HG03095 (cell line): Measurements from ENCODE around the gene CPT2.

Experiments
- ATAC-seq: cut with Tn5 transposase; IDR thresholded peaks from one replicate; pipeline ENCODE4 v1.9.1; 2021; ENCODE audit warnings: moderate library complexity; ENCODE audit not compliant: unreplicated experiment

CPT2 gene

GRCh38 chr1:53196485-53197290 is at the start of gene CPT2:
Gene CPT2, plus strand, starts transcription at chr1:53196824. Its CDS starts 120 bp downstream, at chr1:53196944.
- peak; percentile 99 for ATAC-seq

GRCh38 chr1:53147174-53147573 is 49.5 kb upstream of the CPT2 start:
- no peak for ATAC-seq

- no peak for ATAC-seq
Measured at GRCh38 chr1:53148123-53148522, 48.5 kb upstream of the CPT2 start.

- no peak for ATAC-seq
Measured at GRCh38 chr1:53153752-53154151, 42.9 kb upstream of the CPT2 start.

- ATAC-seq: no peak
Measured at GRCh38 chr1:53154859-53155438, 41.7 kb upstream of the CPT2 start.

GRCh38 chr1:53155534-53155933 is 41.1 kb upstream of the CPT2 start:
- no peak for ATAC-seq

- no peak for ATAC-seq
Measured at GRCh38 chr1:53155945-53156344, 40.7 kb upstream of the CPT2 start.

- ATAC-seq: no peak
Measured at GRCh38 chr1:53156783-53157182, 39.8 kb upstream of the CPT2 start.

GRCh38 chr1:53158900-53159299 is 37.7 kb upstream of the CPT2 start:
- ATAC-seq: no peak

- ATAC-seq: no peak
Measured at GRCh38 chr1:53160924-53161378, 35.7 kb upstream of the CPT2 start.

- ATAC-seq: no peak
Measured at GRCh38 chr1:53162621-53163020, 34.0 kb upstream of the CPT2 start.

- ATAC-seq: no peak
Measured at GRCh38 chr1:53163291-53163768, 33.3 kb upstream of the CPT2 start.

- no peak for ATAC-seq
Measured at GRCh38 chr1:53165408-53165961, 31.1 kb upstream of the CPT2 start.

- no peak for ATAC-seq
Measured at GRCh38 chr1:53166366-53166765, 30.3 kb upstream of the CPT2 start.

- no peak for ATAC-seq
Measured at GRCh38 chr1:53166912-53167311, 29.7 kb upstream of the CPT2 start.

GRCh38 chr1:53172426-53173128 is 24.0 kb upstream of the CPT2 start:
- no peak for ATAC-seq

GRCh38 chr1:53174971-53175913 is 21.4 kb upstream of the CPT2 start:
- no peak for ATAC-seq

- ATAC-seq: no peak
Measured at GRCh38 chr1:53176452-53177208, 20.0 kb upstream of the CPT2 start.

- ATAC-seq: no peak
Measured at GRCh38 chr1:53180226-53180625, 16.4 kb upstream of the CPT2 start.

GRCh38 chr1:53180951-53181350 is 15.7 kb upstream of the CPT2 start:
- no peak for ATAC-seq
